Fibroblast of mammary gland (primary cell): Measurements from ENCODE around the gene SVIL.
"Not testable (repeated sequence)": the region's sequence is repeated elsewhere in the genome, so short reads cannot be mapped to it uniquely, and the experiment has no call there.

ENCODE experiments used
- DNase-seq: peaks from one replicate; pipeline ENCODE4 v3.0.0-alpha.2; 2010; ENCODE audit warnings: low read depth
- H3K4me3 ChIP-seq: 2 replicates; pipeline ENCODE4 v1.5.1; 2011; ENCODE audit warnings: low read depth, mild to moderate bottlenecking, low read length, moderate library complexity; ENCODE audit not compliant: control insufficient read depth
- CTCF ChIP-seq: conservative IDR thresholded peaks from 2 replicates; pipeline ENCODE4 v1.5.1; 2011; ENCODE audit warnings: low read depth, low read length, inconsistent platforms; ENCODE audit not compliant: control insufficient read depth, insufficient read depth

SVIL gene

DNA sequence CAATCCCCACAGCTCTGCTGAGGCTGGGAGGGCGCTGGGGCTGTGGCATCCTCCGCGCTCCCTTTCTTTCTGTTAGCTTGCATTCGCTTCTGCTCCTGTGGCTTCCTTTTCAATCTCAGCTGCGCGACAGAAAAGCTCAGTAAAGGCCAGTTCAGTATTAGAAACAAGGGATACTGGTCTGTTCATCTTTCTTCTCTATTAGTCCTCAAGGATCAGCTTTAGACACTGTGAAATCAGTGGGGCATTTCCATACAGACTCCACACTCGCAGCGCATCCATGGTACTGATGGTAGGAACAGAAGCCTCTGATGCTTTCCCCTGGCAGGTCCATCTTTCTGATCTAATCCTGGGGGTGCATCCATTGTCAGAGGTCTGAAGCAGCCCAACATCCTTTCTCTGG is 182.2 kb downstream of the SVIL start:
- no peak for DNase-seq
- no peak overlapping the region for H3K4me3 ChIP-seq
- TF ChIP-seq CTCF = no peak

DNA sequence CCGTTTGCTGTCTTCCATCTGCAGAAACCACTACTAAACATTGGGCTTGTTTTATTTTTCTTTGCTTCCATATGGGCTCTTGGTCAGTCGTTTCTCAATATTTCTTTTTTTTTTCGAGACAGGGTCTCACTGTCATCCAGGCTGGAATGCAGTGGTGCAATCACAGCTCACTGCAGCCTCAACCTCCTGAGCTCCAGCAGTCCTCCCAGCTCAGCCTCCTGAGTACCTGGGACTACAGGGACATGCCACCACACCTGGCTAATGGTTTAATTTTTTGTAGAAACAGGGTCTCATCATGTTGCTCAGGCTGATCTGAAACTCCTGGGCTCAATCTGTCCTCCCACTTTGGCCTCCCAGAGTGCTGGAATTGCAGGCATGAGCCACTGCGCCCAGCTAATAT is 182.8 kb downstream of the SVIL start:
- TF ChIP-seq CTCF = no peak
- DNase-seq = no peak
- no peak overlapping the region for H3K4me3 ChIP-seq

DNA sequence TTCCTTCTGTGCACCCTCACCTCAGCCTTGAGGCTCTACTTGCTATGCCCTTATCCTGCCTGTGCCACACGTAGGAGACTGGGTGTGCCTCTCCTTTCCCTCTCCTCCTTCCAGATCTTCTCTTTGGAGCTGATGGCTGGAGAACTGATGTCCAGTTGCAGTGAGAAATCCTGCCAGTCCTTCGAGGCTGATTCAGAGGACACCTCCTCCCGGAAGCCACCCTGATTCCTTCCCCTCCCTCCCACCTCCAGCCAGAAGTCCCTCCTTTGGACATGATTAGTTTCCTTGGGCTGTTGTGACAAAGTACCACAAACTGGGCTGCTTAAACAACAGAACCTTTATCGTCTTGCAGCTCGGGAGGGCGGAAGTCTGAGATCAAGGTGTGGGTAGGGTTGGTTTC is 184.4 kb downstream of the SVIL start:
- H3K4me3 ChIP-seq = no peak overlapping the region
- no peak for TF ChIP-seq CTCF
- no peak for DNase-seq

- peak; percentile 56 for TF ChIP-seq CTCF
- DNase-seq = peak; percentile 67
- not testable (repeated sequence) for H3K4me3 ChIP-seq
Measured at GRCh38 chr10:29448756-29449592, 185.8 kb downstream of the SVIL start.

DNA sequence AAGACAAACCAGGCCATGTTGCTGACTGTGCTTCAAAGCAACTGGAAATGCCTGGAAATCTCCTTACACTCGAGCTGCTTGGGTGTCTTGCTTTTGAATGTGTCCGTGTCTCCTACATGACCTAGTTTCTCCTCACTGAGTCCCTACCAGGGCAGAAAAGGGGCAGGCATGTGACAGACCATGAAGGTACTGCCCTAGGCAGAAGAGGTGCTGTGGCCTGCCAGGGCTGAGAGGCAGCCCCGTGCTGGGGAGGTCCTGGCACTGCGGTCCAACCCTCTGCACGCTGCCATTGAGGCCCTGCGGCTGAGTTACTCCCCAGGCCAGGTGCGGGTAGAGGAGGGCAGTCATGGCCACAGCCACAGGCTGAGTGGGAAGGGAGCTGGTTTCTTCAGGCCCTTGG is 186.6 kb downstream of the SVIL start:
- no peak for TF ChIP-seq CTCF
- H3K4me3 ChIP-seq = no peak overlapping the region
- no peak for DNase-seq

DNA sequence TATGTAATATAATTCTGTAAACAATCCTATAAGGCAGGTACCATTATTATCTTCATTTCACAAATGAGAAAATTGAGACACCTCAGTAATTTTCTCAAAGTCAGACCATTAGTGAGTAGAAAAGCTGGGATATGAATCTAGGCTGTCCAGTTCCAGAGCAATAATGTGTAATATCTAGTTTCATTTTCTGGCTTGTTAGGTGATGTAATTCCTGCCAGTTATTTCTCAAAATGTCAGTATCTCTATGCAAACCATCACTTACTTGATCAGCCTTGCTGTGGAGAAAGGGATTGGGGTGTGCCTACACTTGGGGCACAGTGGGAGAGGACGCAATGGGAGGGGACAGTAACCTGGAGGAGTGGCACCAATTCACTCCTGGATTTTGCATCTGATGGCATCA is 188.4 kb downstream of the SVIL start:
- no peak for TF ChIP-seq CTCF
- DNase-seq = no peak
- no peak overlapping the region for H3K4me3 ChIP-seq
